Measurements from ENCODE around the gene WNT3A. TPM values are rescaled to one million over a fixed set of nuclear protein-coding genes. Genes with fewer than 3 reads are reported as not detected.

WNT3A gene
- total and polyA plus RNA-seq, 2 donors (not counting 3 experiments of a cell fraction or from before 2014, with no cell fraction given), result not detected

DNA sequence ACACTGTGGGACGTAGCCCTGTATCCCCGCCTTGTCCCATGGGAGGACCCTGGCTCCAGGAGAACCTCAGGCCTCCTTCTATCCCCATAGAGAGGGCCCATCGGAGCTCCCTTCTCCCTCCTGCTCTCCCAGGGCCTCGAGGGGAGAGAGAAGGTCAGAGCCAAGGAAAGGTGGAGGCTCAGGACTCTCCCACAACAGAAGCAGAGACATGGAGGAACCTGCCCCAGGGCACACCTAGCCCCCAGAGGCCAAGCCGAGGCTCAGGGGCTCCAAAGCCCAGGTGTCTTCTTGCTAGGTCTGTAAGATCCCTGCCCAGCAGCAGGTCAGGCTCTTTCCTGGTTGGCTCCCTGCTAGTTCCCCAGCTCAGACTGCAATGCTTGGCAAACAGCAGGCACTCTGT lies 41.3 kb downstream of the WNT3A start:
- Histone ChIP-seq H3K4me1 (ENCODE audit: control insufficient read depth, extremely low read depth, insufficient read depth, low read length) (no peaks in the 10 kb centered on the region), H3K4me3 (replicated peaks in 1 of 3; ENCODE audit: insufficient read depth in 1 of 3, low read depth in 1 of 3, low read length in 3 of 3) (no peak overlapping the region), H3K36me3 (ENCODE audit: control insufficient read depth in 2 of 2, extremely low read depth in 1 of 2, insufficient read depth in 2 of 2, low read length in 2 of 2) (no peaks in the 10 kb centered on the region), H3K9me1 (replicated peaks; ENCODE audit: control insufficient read depth, extremely low read depth, insufficient read depth, low read length) (no peaks in the 10 kb centered on the region), H3K4me2 (ENCODE audit: insufficient read depth, low read length) (no peak overlapping the region), H3K79me2 (ENCODE audit: control insufficient read depth, insufficient read depth, low read length) (no peaks in the 10 kb centered on the region), H3K27ac (ENCODE audit: insufficient read depth, low read depth, low read length) (no peak overlapping the region), H3K9ac (replicated peaks; ENCODE audit: extremely low read depth, insufficient read depth, low read length) (no peak overlapping the region), H2AFZ (ENCODE audit: low read depth, low read length) (no peak overlapping the region), H4K20me1 (replicated peaks; ENCODE audit: control insufficient read depth, extremely low read depth, insufficient read depth, low read length) (no peaks in the 10 kb centered on the region), H3K27me3 (ENCODE audit: control insufficient read depth in 2 of 2, insufficient read depth in 2 of 2, low read length in 2 of 2) (peaks cover 2 to 4% of the 10 kb centered on the region in 2 experiments), H3K9me3 (replicated peaks; ENCODE audit: control insufficient read depth, insufficient read depth, low read length) (no peaks in the 10 kb centered on the region)
- ChIA-PET CTCF (interaction anchor here (1.5 to 1.8 kb wide), 2 partner anchors 10 to 49 kb away, joined by 3 to 6 read pairs; no protein-coding TSS in a partner anchor), POLR2A (no interaction called here)
- no TSS peak for BruUV-seq (replicated peaks)
- FAIRE-seq (no peak), DNase-seq (ENCODE audit: low read depth, low spot score) (no peak)
- dilution Hi-C loops (cut with MboI; ENCODE audit: extremely low pct_ligation_motif_present, low sequenced_read_pairs) (no loop called here), intact Hi-C loops (cut with micrococcal nuclease) (no loop called here)
- TF ChIP-seq POLR2AphosphoS5 (IDR thresholded peaks at IDR 0.05; ENCODE audit: insufficient read depth, low read depth, low read length) (no peak), EZH2 (IDR thresholded peaks at IDR 0.05; ENCODE audit: borderline replicate concordance, low read depth, low read length, severe bottlenecking) (no peak), JUN (IDR thresholded peaks at IDR 0.05; ENCODE audit: borderline replicate concordance, insufficient read depth, insufficient read length, low read depth) (no peak), MYC (IDR thresholded peaks at IDR 0.05; ENCODE audit: low read depth, low read length) (no peak), FOS (IDR thresholded peaks at IDR 0.05; ENCODE audit: borderline replicate concordance, insufficient read depth, low read length) (no peak), POLR2A (IDR thresholded peaks at IDR 0.05; ENCODE audit: low read depth, low read length) (no peak), GATA2 (IDR thresholded peaks at IDR 0.05; ENCODE audit: insufficient read depth, insufficient read length, low read depth, low read length) (no peak)
- TF ChIP-seq, protein P1, sequence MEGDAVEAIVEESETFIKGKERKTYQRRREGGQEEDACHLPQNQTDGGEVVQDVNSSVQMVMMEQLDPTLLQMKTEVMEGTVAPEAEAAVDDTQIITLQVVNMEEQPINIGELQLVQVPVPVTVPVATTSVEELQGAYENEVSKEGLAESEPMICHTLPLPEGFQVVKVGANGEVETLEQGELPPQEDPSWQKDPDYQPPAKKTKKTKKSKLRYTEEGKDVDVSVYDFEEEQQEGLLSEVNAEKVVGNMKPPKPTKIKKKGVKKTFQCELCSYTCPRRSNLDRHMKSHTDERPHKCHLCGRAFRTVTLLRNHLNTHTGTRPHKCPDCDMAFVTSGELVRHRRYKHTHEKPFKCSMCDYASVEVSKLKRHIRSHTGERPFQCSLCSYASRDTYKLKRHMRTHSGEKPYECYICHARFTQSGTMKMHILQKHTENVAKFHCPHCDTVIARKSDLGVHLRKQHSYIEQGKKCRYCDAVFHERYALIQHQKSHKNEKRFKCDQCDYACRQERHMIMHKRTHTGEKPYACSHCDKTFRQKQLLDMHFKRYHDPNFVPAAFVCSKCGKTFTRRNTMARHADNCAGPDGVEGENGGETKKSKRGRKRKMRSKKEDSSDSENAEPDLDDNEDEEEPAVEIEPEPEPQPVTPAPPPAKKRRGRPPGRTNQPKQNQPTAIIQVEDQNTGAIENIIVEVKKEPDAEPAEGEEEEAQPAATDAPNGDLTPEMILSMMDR (IDR thresholded peaks at IDR 0.05; ENCODE audit: extremely low read depth in 1 of 2, insufficient read depth in 1 of 2, low read depth in 1 of 2, low read length in 2 of 2), result no peak
- TF ChIP-seq, protein P2, sequence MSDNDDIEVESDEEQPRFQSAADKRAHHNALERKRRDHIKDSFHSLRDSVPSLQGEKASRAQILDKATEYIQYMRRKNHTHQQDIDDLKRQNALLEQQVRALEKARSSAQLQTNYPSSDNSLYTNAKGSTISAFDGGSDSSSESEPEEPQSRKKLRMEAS (IDR thresholded peaks at IDR 0.05; ENCODE audit: insufficient read depth, insufficient read length), result no peak

Data from endothelial cell of umbilical vein (primary cell).